Ectodermal cell (in vitro differentiated cells): Measurements from ENCODE around the gene DNAI4. TPM values are rescaled to one million over a fixed set of nuclear protein-coding genes. Genes with fewer than 3 reads are reported as not detected.
"Not testable (repeated sequence)": the region's sequence is repeated elsewhere in the genome, so short reads cannot be mapped to it uniquely, and the experiment has no call there.

Experiments
- H3K27ac ChIP-seq: 2 replicates; pipeline ENCODE4 v1.7.0; 2013; ENCODE audit warnings: mild to moderate bottlenecking, low read depth, low read length; ENCODE audit not compliant: insufficient read depth, poor library complexity, severe bottlenecking
- H3K27me3 ChIP-seq: 2 replicates; pipeline ENCODE4 v1.7.0; 2013; ENCODE audit warnings: mild to moderate bottlenecking, low read length; ENCODE audit not compliant: insufficient read depth, control insufficient read depth, poor library complexity, severe bottlenecking
- H3K36me3 ChIP-seq: one replicate; pipeline ENCODE4 v1.7.0; 2013; ENCODE audit warnings: low read length; ENCODE audit not compliant: control insufficient read depth, insufficient read depth
- H3K4me1 ChIP-seq: one replicate; pipeline ENCODE4 v1.7.0; 2013; ENCODE audit warnings: low read length; ENCODE audit not compliant: control insufficient read depth, insufficient read depth
- H3K4me3 ChIP-seq: 2 replicates; pipeline ENCODE4 v1.7.0; 2013; ENCODE audit warnings: low read depth, low read length, control low read depth; ENCODE audit not compliant: insufficient read depth
- H3K9me3 ChIP-seq: 2 replicates; pipeline ENCODE4 v1.7.0; 2013; ENCODE audit warnings: mild to moderate bottlenecking, low read length, moderate library complexity; ENCODE audit not compliant: control insufficient read depth
- whole genome bisulfite sequencing, 2 experiments: methylation state at CpG; one replicate each; pipeline ENCODE4 v1.1.7; 2013; ENCODE audit warnings: missing lambda C conversion rate in 2 of 2; 5-methylcytosine and 5-hydroxymethylcytosine counted together
- polyA plus RNA-seq, 4 experiments: library from polyadenylated mRNA; stranded (reverse); fragments of 50-300 nt; gene quantifications; one replicate each; pipeline ENCODE4 v1.2.3, GENCODE V29; 2013

DNAI4 gene, protein sequence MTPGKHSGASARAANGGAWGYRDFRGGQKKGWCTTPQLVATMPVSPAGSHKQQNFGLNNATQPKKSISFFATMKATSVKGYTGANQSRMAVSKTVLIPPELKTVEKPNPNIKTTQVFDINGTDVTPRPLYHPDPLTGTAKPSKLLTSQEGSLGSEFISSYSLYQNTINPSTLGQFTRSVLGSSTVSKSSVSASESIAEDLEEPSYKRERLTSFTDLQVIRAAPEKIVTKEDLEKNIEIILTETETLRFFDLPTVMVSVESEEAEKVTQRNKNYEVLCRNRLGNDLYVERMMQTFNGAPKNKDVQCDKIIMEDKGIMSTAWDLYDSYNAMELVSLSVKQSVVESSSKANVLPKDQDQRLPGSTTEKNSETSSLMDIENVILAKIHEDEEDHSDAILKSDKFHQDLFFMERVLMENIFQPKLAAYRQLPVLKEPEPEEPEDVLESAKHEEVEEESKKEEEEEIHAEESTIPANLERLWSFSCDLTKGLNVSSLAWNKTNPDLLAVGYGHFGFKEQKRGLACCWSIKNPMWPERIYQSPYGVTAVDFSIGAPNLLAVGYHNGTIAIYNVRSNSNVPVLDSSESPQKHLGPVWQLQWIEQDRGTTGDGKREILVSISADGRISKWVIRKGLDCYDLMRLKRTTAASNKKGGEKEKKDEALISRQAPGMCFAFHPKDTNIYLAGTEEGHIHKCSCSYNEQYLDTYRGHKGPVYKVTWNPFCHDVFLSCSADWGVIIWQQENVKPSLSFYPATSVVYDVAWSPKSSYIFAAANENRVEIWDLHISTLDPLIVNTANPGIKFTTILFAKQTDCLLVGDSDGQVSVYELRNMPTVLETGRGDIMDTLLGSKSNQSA
- 5.6 TPM for polyA plus RNA-seq (2013, experiment 1 of 4)
- 5.3 TPM for polyA plus RNA-seq (2013, experiment 2 of 4)
- 6.4 TPM for polyA plus RNA-seq (2013, experiment 3 of 4)
- polyA plus RNA-seq (2013, experiment 4 of 4), result 6.2 TPM

- Histone ChIP-seq H3K4me1 (peaks cover 19% of the 10 kb centered on the region), H3K9me3 (no peaks in the 10 kb centered on the region), H3K27me3 (no peaks in the 10 kb centered on the region), H3K4me3 (peak within 1 kb of the TSS; percentile 87), H3K36me3 (peaks cover 6% of the 10 kb centered on the region), H3K27ac (peak within 1 kb of the TSS; percentile 94)
- 0% methylated on average over 64 of the region's 64 CpGs for WGBS, 2 experiments
Observed at GRCh38 chr1:66924756-66925557, at the start of gene DNAI4, which contains the start of gene MIER1. TSS of gene DNAI4 (minus strand) at chr1:66924856. CDS start at chr1:66924831, 25 bp downstream. TSS of gene MIER1 (plus strand) at chr1:66924990. CDS start at chr1:66925029, 39 bp downstream.

GRCh38 chr1:66968574-66968973 lies 43.9 kb upstream of the DNAI4 start:
- no peak overlapping the region for H3K4me3 ChIP-seq
- peaks cover 19% of the 10 kb centered on the region for H3K36me3 ChIP-seq
- H3K27me3 ChIP-seq, result no peaks in the 10 kb centered on the region
- H3K4me1 ChIP-seq, result no peaks in the 10 kb centered on the region
- no peak overlapping the region for H3K27ac ChIP-seq
- no peaks in the 10 kb centered on the region for H3K9me3 ChIP-seq
- WGBS, 2 experiments, result 100% methylated on average over 2 to 3 of the region's 3 CpGs

DNA sequence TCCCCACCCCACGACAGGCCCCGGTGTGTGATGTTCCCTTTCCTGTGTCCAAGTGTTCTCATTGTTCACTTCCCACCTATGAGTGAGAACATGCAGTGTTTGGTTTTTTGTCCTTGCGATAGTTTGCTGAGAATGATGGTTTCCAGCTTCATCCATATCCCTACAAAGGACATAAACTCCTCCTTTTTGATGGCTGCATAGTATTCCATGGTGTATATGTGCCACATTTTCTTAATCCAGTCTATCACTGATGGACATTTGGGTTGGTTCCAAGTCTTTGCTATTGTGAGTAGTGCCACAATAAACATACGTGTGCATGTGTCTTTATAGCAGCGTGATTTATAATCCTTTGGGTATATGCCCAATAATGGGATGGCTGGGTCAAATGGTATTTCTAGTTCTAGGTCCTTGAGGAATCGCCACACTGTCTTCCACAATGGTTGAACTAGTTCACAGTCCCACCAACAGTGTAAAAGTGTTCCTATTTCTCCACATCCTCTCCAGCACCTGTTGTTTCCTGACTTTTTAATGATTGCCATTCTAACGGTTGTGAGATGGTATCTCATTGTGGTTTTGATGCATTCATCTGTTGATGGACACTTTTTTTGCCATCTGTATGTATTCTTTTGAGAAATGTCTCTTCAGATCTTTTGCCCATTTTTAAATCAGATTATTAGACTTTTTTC lies 41.7 kb upstream of the DNAI4 start:
- H3K27ac ChIP-seq, H3K27me3 ChIP-seq, H3K4me3 ChIP-seq, H3K4me1 ChIP-seq, H3K9me3 ChIP-seq: not testable (repeated sequence)
- 86 to 90% methylated on average over 5 to 6 of the region's 7 CpGs for WGBS, 2 experiments
- H3K36me3 ChIP-seq, result peaks cover 13% of the 10 kb centered on the region

GRCh38 chr1:66957938-66958337 lies 33.3 kb upstream of the DNAI4 start:
- H3K36me3 ChIP-seq, result peaks cover 8% of the 10 kb centered on the region
- no peaks in the 10 kb centered on the region for H3K9me3 ChIP-seq
- H3K4me3 ChIP-seq, result no peak overlapping the region
- 88 to 95% methylated on average over 2 to 3 of the region's 3 CpGs for WGBS, 2 experiments
- H3K27me3 ChIP-seq, result no peaks in the 10 kb centered on the region
- no peak overlapping the region for H3K27ac ChIP-seq
- no peaks in the 10 kb centered on the region for H3K4me1 ChIP-seq

- H3K36me3 ChIP-seq, result peaks cover 11% of the 10 kb centered on the region
- no peak overlapping the region for H3K27ac ChIP-seq
- no peak overlapping the region for H3K4me3 ChIP-seq
- H3K27me3 ChIP-seq, result no peaks in the 10 kb centered on the region
- WGBS, 2 experiments, result 96 to 99% methylated on average over 2 to 4 of the region's 4 CpGs
- H3K4me1 ChIP-seq, result no peaks in the 10 kb centered on the region
- no peaks in the 10 kb centered on the region for H3K9me3 ChIP-seq
Observed at GRCh38 chr1:66954208-66954607, 29.6 kb upstream of the DNAI4 start.

GRCh38 chr1:66951513-66951912 lies 26.9 kb upstream of the DNAI4 start:
- 95% methylated on average over 6 of the region's 6 CpGs for WGBS, 2 experiments
- H3K4me1 ChIP-seq, result no peaks in the 10 kb centered on the region
- no peak overlapping the region for H3K4me3 ChIP-seq
- H3K27me3 ChIP-seq, result no peaks in the 10 kb centered on the region
- no peaks in the 10 kb centered on the region for H3K9me3 ChIP-seq
- H3K36me3 ChIP-seq, result peaks cover 22% of the 10 kb centered on the region
- H3K27ac ChIP-seq, result no peak overlapping the region

GRCh38 chr1:66947267-66947666 lies 22.6 kb upstream of the DNAI4 start:
- 94 to 98% methylated on average over 1 of the region's 1 CpG for WGBS, 2 experiments
- Histone ChIP-seq H3K4me3 (no peak overlapping the region), H3K9me3 (no peaks in the 10 kb centered on the region), H3K27ac (no peak overlapping the region), H3K36me3 (peaks cover 19% of the 10 kb centered on the region), H3K27me3 (no peaks in the 10 kb centered on the region), H3K4me1 (no peaks in the 10 kb centered on the region)

DNA sequence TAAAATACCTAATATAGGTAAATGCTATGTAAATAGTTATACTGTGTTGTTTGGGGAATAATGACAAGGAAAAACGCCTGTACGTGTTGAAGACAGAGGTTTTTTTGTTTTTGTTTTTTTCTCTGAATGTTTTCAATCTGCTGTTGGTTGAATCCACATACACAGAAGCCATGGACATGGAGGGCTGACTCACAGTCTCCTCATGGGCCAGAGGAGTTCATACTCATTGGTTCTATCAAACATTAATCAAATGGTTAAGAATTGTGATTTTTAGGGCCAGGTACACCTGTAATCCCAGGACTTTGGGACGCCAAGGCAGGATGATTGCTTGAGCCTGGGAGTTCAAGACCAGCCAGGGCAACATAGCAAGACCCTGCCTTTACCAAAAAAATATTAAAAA lies 20.7 kb upstream of the DNAI4 start:
- Histone ChIP-seq H3K27me3 (no peaks in the 10 kb centered on the region), H3K36me3 (peaks cover 16% of the 10 kb centered on the region), H3K4me1 (no peaks in the 10 kb centered on the region), H3K4me3 (no peak overlapping the region), H3K27ac (no peak overlapping the region), H3K9me3 (no peaks in the 10 kb centered on the region)
- 88 to 92% methylated on average over 3 of the region's 3 CpGs for WGBS, 2 experiments
